Stimulated activated CD8-positive, alpha-beta memory T cell treated with anti-CD3 and anti-CD28 coated beads, Interleukin-4, amount 100 ng/mL, for 4 hours (primary cell): ENCODE results near the gene BTG2.
"Not testable (repeated sequence)": the region's sequence is repeated elsewhere in the genome, so short reads cannot be mapped to it uniquely, and the experiment has no call there.

ENCODE experiments used
- DNase-seq, 2 donors: peaks; one replicate each; pipeline ENCODE4 v3.0.0-alpha.2; 2020; ENCODE audit warnings: low read depth in 2 of 2, low spot score in 1 of 2

BTG2 gene

DNA sequence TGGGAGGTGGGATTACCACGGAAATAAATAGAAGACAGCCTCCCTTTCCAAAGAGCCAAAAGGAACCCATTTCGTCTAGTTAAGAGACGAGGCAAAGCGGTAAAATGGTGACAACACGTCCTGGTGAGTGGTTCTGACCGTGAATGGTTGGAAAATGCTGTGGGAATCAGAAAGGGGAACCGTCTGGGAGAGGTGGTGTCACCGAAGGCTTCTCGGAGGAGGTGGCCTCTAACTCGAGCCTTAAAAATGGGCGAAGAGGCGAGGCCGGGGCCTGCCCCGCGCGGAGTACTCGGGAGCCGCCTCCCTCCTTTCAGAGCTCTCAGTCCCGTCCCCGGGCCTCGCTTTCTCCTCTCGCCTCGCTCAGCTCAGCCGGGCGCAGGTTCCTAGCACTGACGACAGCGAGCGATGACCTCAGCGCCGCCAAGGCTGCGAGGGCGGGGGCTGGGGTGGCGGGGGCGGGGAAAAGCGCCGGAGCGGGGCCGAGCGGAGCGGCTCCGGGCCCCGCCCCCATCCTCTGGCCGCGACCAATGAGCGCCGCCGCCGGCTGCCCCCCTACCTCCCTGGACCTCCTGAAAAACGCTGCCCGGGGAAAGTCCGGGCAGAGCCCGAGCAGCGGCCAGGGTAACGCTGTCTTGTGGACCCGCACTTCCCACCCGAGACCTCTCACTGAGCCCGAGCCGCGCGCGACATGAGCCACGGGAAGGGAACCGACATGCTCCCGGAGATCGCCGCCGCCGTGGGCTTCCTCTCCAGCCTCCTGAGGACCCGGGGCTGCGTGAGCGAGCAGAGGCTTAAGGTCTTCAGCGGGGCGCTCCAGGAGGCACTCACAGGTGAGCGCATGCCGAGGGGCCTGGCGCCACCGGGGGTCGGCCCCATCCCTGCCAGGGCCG, at the start of gene BTG2:
Gene BTG2, plus strand, starts transcription at position 601 of the 890 bp plus-strand sequence. Its CDS starts 88 bp downstream, at position 689.
- peak; percentile 75 to 88 for DNase-seq

GRCh38 chr1:203256636-203257035, 48.7 kb upstream of the BTG2 start:
- DNase-seq = not testable (repeated sequence)

GRCh38 chr1:203263496-203263895, 41.8 kb upstream of the BTG2 start:
- no peak for DNase-seq

GRCh38 chr1:203264052-203264501, 41.2 kb upstream of the BTG2 start:
- DNase-seq = no peak

DNA sequence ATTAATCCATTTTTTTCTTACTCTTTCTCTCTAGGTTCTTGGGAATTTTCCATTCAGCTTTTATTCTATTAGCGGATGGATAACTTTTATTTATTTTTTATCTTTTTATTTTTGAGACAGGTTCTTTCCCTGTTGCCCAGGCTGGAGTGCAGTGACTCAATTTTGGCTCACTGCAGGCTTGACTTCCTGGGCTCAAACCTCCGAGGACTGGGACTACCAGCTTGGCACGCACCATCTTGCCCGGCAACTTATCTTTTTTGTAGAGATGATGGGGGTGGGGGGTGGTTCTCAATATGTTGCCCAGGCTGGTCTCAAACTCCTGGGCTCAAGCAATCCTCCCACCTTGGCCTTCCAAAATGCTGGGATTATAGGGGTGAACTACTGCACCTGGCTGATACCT, 39.8 kb upstream of the BTG2 start:
- DNase-seq = no peak

- not testable (repeated sequence) for DNase-seq
Observed at GRCh38 chr1:203266140-203266539, 39.2 kb upstream of the BTG2 start.

GRCh38 chr1:203267347-203267846, 37.9 kb upstream of the BTG2 start:
- DNase-seq = peak; percentile 49 to 66

GRCh38 chr1:203267912-203268311, 37.4 kb upstream of the BTG2 start:
- DNase-seq = no peak

DNA sequence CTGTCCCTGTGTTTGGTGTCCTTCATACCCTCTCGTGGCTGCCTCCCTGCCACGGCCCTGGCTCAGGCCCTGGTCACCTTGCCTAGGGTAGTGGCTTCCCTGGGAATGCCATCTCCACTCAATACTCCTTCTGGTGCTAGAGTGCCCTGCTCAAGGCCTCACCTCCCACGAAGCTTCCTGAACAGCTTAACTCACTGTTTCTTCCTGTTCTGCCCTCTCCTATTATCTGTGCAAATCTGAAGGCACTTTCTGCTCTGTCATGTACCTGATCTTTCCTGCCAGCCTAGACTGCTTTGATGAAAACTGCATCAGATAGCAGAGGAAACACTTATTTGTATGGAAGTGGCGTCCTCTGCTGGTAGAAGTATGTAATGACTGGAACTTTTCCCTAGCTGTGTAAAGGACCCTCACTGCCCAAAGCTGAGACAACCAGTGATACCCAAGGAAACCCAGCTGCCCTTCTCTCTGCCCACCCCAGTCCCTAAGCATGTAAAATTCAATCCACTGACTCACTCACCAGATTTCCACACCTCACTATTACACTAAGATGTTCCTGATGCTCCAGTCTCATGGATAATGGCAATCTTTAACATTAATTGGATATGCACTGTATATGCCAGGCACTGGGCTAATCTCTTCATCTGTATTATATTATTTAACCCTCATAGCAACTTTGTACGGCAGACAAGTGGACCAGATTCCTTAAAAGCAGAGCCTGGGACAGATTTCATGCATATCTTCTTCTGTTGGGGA, 36.2 kb upstream of the BTG2 start:
- DNase-seq = no peak

DNA sequence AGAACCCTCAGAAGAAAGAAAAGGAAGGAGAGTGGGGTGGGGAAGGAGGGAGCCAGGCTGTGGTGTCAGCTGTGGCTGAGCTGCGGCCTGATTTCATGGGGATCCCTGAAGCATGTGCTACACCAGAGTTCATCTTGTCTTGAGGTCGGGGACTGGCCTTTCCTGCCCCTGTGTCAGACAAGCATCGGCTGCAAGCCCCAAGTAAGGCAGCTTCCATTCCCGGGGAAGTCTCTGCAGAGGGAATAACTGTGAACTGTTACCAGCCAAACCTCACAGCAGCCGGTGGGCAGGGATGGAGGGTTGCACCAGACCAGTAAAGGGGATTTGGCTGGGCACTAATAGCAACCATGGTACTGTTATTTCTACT, 35.7 kb upstream of the BTG2 start:
- DNase-seq = no peak

- DNase-seq = no peak
Observed at GRCh38 chr1:203270448-203270847, 34.9 kb upstream of the BTG2 start.

DNA sequence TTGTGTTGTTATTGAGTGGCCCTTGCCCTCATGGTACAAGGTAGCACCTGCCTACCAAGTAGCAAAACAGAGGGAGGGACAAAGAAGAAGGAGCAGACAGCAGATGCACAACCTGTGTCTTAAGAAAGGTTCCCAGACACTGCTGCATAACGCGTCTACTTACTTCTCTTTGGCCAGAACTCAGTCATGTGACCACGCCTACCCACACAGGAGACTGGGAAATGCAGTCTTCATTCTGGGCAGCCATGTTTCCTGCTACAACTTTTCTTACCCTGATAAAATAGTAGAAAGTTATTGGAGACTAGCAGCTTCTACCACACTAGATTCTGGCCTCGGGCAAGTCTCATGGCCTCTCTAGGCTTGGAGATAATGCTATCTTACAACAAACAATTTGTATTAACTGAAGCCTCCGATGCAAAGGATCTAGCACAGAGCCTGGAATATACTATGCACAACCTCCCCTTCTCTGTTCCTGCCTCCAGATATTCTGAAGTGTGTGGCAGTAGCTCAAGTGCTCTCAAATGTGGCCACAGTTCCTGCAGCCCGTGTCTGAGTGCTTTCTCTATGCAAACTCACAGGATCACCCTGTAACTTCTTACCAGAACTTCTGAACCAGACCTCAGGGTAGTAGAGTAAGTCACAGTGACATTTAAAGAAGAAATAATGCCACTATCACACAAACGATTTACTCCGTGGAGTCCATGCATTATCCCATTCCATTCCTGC, 34.1 kb upstream of the BTG2 start:
- DNase-seq = no peak

- DNase-seq = no peak
Observed at GRCh38 chr1:203271962-203272632, 33.2 kb upstream of the BTG2 start.

DNA sequence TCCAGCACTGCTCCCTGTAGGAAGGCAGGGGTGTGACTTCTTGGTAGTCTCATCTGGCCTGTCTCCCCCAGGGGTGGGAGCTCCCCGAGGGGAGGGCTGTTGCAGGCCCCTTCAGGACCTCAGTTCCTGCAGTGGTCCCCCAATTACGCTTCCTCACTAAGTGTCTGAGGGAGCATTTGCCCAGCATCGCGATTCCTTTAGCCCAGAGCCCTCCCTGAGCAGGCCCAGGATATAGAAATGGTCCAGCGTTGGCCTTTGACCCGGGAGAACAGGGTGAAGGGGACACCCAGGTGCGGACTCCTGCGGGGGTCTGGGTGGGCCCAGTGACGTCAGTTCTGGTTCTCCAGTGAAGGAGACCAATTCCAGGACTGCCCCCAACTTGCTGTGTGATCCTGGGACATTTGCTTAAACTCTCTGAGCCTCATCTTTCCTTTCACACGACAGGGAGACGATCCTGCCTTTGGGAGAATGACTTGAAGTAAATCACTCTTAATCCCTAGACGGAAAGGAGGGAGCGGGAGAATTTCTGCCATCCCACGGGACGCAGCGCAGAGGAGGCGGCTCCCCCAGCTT, 32.6 kb upstream of the BTG2 start:
- DNase-seq = no peak

DNA sequence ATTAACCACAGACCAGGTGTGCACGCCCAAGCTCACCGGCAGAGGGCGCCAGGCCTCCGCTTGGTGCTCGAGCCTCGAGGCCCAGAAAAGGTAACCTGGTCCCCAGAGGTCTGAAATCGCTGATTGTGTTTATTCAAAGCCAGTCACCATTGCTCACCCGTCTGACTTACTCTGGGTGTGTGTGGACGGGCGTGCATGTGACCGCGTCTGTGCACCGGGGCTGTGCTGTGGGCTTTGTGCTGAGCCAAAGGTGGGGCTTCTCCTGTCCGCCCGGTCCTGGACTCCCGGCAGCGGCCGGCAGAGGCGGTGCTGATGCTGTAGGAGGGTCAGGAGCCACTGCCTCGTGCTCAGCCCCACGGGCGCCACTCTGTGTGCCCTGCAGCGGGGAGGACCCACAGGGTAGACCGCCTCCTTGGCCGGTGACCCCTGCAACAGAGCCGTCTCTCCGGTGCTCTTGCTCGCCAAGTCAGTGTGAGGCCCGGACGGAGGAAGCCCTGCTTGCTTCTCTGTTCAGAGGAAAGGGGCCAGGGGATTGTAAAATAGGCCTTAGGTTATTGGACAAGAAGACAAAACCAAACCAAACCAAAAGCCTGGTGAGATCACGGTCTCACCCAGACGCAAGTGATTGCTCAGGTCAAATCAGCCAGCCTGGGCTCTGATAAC, 32.0 kb upstream of the BTG2 start:
- peak; percentile 81 to 86 for DNase-seq

DNA sequence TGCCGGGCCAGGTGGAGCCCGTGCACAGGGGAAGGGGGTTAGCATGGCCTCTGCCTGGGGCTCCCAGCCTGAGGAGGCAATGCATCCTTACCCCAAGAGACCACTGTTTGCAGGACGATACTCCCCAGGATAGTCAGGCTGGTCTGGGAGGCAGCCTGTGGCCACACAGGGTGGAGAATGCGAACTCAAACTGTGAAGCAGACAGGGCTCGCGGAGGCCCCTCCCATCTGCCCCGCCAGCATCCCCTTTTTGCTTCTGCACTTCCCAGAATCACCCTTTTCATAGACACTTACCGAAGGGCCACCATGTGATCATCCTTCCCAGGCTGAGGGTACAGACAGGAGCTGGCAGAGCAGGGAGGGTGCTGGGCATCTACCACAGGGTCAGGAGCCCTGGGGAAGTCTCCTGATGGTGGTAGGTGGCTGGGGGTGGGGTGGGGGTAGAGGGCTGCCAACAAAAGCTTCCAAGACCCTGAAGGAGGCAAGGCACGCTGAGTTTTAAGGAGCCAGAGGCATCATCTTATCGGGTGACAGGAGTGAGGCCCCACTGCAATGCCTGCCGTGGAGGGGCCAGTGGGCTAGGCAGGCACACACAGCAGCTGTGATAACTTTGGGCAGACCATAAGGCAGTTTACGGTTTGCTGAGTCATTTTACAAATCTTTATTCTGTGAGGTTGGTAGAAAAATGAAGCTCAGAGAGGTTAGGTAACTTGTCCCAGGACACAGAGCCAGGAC, 31.3 kb upstream of the BTG2 start:
- DNase-seq = no peak

DNA sequence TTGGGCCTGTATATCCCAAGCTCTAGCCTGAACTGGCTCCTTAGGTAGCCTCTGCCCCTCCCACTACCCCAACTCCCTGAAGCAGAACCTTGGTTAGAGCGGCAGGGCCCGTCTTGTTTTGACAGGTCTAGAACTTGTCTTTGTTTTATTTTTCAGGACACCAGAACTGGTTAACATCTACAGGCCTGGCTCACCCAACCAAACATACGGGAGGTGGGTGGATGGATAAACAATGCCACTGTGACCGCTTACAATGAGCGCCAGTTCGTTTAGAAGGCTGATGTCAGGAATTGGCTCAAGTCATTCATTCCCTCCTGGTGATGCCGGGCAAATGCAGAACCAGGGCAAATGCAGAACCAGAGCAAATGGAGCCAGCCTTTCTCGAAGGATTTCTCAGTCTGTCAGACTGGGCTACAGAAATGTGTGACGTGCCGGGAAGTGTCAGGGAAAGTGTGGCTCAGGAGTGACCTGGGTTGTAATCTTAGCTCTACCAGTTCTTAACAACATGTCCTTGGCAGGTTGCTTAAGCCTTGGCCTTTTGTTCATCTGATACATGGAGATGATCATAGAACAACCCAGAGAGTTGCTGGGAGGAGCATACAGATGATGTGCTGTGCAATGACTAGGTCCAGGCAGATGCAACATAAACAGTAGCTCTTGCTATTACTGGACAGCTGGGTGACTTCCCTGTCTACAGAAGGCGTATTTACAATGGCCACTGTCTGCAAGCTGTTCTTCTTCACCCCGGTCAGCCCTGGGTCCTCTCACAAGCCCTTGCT, 30.5 kb upstream of the BTG2 start:
- no peak for DNase-seq

GRCh38 chr1:203275656-203276272, 29.6 kb upstream of the BTG2 start:
- no peak for DNase-seq
